Panc1 (cell line): ENCODE data around the gene PRKAG2. TPM values are rescaled to one million over a fixed set of nuclear protein-coding genes. Genes with fewer than 3 reads are reported as not detected.

Experiments
- ATAC-seq: fragments of 200-7000 bp; cut with Tn5 transposase; 2 replicates; pipeline ENCODE4 v1.9.1; 2020; ENCODE audit warnings: mild to moderate bottlenecking, moderate library complexity
- BruUV-seq: library from RNA; stranded (reverse); fragments of 400-500 nt; replicated peaks from 2 replicates; lab custom pipeline; 2021; lab: Mats Ljungman, UMichigan
- CTCF ChIA-PET: fragments of 300-600 bp; sonication (Branson Sonifier 250); formaldehyde crosslinking; loops from one replicate; lab custom pipeline; 2022; ENCODE audit warnings: antibody characterized with exemption; lab: Charles Lee
- POLR2A ChIA-PET: fragments of 300-600 bp; sonication (Branson Sonifier 250); formaldehyde crosslinking; loops from one replicate; lab custom pipeline; 2022; ENCODE audit warnings: antibody characterized with exemption; lab: Charles Lee
- DNase-seq: peaks from one replicate; pipeline ENCODE4 v3.0.0-alpha.2; 2010; ENCODE audit warnings: low read depth, low spot score
- H3K27ac ChIP-seq: 2 replicates; pipeline ENCODE4 v1.5.1; 2011; ENCODE audit warnings: mild to moderate bottlenecking, low read length, inconsistent platforms
- H3K27me3 ChIP-seq: fragments of 200-500 bp; sonication (Bioruptor generic); 2 replicates; pipeline ENCODE4 v1.6.0; 2014; ENCODE audit warnings: low read length, inconsistent platforms; ENCODE audit not compliant: control insufficient read depth, insufficient read depth
- H3K36me3 ChIP-seq: fragments of 200-500 bp; sonication (Bioruptor generic); 2 replicates; pipeline ENCODE4 v1.5.1; 2014; ENCODE audit warnings: inconsistent platforms, mild to moderate bottlenecking, low read length, moderate library complexity; ENCODE audit not compliant: control insufficient read depth, insufficient read depth
- H3K4me1 ChIP-seq: 2 replicates; pipeline ENCODE4 v1.5.1; 2011; ENCODE audit warnings: inconsistent platforms, mild to moderate bottlenecking, low read length, moderate library complexity; ENCODE audit not compliant: control insufficient read depth, insufficient read depth
- H3K4me3 ChIP-seq, 2 experiments: 2 replicates each; pipeline ENCODE4 v1.5.1; 2011 to 2012; ENCODE audit warnings: low read depth in 2 of 2, low read length in 2 of 2, mild to moderate bottlenecking in 2 of 2, inconsistent platforms in 1 of 2, moderate library complexity in 1 of 2
- H3K9me3 ChIP-seq: fragments of 200-500 bp; sonication (Bioruptor generic); 2 replicates; pipeline ENCODE4 v1.5.1; 2014; ENCODE audit warnings: low read depth, mild to moderate bottlenecking, inconsistent platforms, low read length, moderate library complexity; ENCODE audit not compliant: control insufficient read depth, insufficient read depth
- POLR2AphosphoS5 ChIP-seq: IDR thresholded peaks from 2 replicates; pipeline ENCODE4 v1.6.1; 2012; ENCODE audit warnings: mild to moderate bottlenecking, low read depth, low read length, moderate library complexity
- SIN3A ChIP-seq: IDR thresholded peaks from 2 replicates; pipeline ENCODE4 v1.6.1; 2012; ENCODE audit warnings: low read depth, mild to moderate bottlenecking, low read length, moderate library complexity, borderline replicate concordance; ENCODE audit not compliant: insufficient read depth
- TCF7L2 ChIP-seq: IDR thresholded peaks from 2 replicates; pipeline ENCODE4 v1.6.1; 2011; ENCODE audit warnings: mild to moderate bottlenecking, low read depth, low read length, inconsistent platforms
- in situ Hi-C: cut with HindIII; loops from 2 replicates; pipeline ENCODE4 v1.10.0; 2016; ENCODE audit warnings: low sequenced_read_pairs, low pct_unique_long_range_greater_than_20kb
- intact Hi-C: fragments of 100-400 bp; cut with micrococcal nuclease; formaldehyde crosslinking; loops from one replicate; pipeline ENCODE4 v1.10.0; 2022; ENCODE audit not compliant: unreplicated experiment
- total RNA-seq: library from RNA; stranded (reverse); gene quantifications from one replicate; pipeline ENCODE4 v1.2.1, GENCODE V29; 2021; ENCODE audit not compliant: unreplicated experiment
- TF ChIP-seq, protein P1 (sequence below), 2 experiments: IDR thresholded peaks; 2 replicates each; pipeline ENCODE4 v1.6.1; 2011 to 2012; ENCODE audit warnings: low read depth in 2 of 2, control low read depth in 1 of 2, low read length in 1 of 2, mild to moderate bottlenecking in 1 of 2, moderate library complexity in 1 of 2; ENCODE audit not compliant: insufficient read depth in 1 of 2
- TF ChIP-seq, protein P2 (sequence below): fragments of 450-650 bp; IDR thresholded peaks from 2 replicates; pipeline ENCODE4 v1.5.1; 2017; ENCODE audit warnings: mild to moderate bottlenecking

The PRKAG2 gene
- total RNA-seq, 1 experiment from 2014 or later: 71.6 TPM

DNA sequence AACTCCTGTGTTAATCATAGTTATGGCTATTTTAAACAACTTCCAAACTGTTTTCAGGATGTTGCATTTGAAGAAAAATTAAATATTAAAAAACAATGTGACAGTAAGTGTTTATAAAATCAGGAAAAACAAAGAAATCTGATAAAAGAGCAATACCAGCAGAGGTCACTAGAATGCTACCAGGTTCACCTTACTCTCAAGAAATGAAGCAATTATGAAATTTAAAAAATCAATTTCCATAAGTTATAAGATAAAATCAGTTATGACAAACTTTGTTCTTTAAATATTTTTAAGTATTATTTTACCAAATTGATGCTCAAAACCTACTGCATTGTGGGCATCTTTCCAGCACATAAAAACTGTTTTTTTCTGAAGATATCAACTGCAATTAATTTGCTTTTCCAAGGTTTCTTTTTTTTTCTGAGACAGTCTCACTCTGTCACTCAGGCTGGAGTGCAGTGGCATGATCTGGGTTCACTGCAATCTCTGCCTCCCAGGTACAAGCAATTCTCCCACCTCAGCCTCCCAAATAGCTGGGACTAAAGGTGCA lies 306.5 kb downstream of the PRKAG2 start:
- POLR2A ChIA-PET: interaction anchor here (0.6 kb wide), 1 partner anchor 159 kb away, joined by 3 read pairs; no protein-coding TSS in a partner anchor
- BruUV-seq: no TSS peak
- in situ Hi-C loops (no loop called here), intact Hi-C loops (loop anchor here (5.0 kb wide), 2 partner anchors 57 to 187 kb away; no protein-coding TSS in a partner anchor)
- Histone ChIP-seq H3K4me1 (no peaks in the 10 kb centered on the region; the same call in 1 of the 2 replicates), H3K9me3 (no peaks in the 10 kb centered on the region), H3K36me3 (peaks cover 13% of the 10 kb centered on the region; the same call in 1 of the 2 replicates), H3K4me3 (no peak overlapping the region), H3K27ac (no peak overlapping the region), H3K27me3 (no peaks in the 10 kb centered on the region)
- no peak for DNase-seq
- no peak for TF ChIP-seq POLR2AphosphoS5
- TF ChIP-seq SIN3A: no peak
- TF ChIP-seq, protein P1, sequence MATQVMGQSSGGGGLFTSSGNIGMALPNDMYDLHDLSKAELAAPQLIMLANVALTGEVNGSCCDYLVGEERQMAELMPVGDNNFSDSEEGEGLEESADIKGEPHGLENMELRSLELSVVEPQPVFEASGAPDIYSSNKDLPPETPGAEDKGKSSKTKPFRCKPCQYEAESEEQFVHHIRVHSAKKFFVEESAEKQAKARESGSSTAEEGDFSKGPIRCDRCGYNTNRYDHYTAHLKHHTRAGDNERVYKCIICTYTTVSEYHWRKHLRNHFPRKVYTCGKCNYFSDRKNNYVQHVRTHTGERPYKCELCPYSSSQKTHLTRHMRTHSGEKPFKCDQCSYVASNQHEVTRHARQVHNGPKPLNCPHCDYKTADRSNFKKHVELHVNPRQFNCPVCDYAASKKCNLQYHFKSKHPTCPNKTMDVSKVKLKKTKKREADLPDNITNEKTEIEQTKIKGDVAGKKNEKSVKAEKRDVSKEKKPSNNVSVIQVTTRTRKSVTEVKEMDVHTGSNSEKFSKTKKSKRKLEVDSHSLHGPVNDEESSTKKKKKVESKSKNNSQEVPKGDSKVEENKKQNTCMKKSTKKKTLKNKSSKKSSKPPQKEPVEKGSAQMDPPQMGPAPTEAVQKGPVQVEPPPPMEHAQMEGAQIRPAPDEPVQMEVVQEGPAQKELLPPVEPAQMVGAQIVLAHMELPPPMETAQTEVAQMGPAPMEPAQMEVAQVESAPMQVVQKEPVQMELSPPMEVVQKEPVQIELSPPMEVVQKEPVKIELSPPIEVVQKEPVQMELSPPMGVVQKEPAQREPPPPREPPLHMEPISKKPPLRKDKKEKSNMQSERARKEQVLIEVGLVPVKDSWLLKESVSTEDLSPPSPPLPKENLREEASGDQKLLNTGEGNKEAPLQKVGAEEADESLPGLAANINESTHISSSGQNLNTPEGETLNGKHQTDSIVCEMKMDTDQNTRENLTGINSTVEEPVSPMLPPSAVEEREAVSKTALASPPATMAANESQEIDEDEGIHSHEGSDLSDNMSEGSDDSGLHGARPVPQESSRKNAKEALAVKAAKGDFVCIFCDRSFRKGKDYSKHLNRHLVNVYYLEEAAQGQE (IDR thresholded peaks at IDR 0.05; ENCODE audit: insufficient read depth in 1 of 2, low read depth in 2 of 2, low read length in 1 of 2): no peak
- no peak for TF ChIP-seq TCF7L2
- TF ChIP-seq, protein P2, sequence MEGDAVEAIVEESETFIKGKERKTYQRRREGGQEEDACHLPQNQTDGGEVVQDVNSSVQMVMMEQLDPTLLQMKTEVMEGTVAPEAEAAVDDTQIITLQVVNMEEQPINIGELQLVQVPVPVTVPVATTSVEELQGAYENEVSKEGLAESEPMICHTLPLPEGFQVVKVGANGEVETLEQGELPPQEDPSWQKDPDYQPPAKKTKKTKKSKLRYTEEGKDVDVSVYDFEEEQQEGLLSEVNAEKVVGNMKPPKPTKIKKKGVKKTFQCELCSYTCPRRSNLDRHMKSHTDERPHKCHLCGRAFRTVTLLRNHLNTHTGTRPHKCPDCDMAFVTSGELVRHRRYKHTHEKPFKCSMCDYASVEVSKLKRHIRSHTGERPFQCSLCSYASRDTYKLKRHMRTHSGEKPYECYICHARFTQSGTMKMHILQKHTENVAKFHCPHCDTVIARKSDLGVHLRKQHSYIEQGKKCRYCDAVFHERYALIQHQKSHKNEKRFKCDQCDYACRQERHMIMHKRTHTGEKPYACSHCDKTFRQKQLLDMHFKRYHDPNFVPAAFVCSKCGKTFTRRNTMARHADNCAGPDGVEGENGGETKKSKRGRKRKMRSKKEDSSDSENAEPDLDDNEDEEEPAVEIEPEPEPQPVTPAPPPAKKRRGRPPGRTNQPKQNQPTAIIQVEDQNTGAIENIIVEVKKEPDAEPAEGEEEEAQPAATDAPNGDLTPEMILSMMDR: peak; percentile 51; the same call in 1 of the 2 replicates
- CTCF ChIA-PET: no interaction called here
- no peak for ATAC-seq

- ChIA-PET POLR2A (no interaction called here), CTCF (no interaction called here)
- H3K27ac ChIP-seq: peak overlapping the region; percentile 3; the same call in 1 of the 2 replicates
- no TSS peak for BruUV-seq
- ATAC-seq (no peak), DNase-seq (no peak)
- no peak for TF ChIP-seq TCF7L2
- no peak for TF ChIP-seq SIN3A
- TF ChIP-seq, protein P1 (IDR thresholded peaks at IDR 0.05; ENCODE audit: insufficient read depth in 1 of 2, low read depth in 2 of 2, low read length in 1 of 2): no peak
- no peak for TF ChIP-seq POLR2AphosphoS5
- TF ChIP-seq, protein P2: no peak
- in situ Hi-C loops (no loop called here), intact Hi-C loops (no loop called here)
- no peak overlapping the region for H3K4me3 ChIP-seq
- H3K9me3 ChIP-seq: no peaks in the 10 kb centered on the region
- H3K27me3 ChIP-seq: no peaks in the 10 kb centered on the region
- no peaks in the 10 kb centered on the region; the same call in 1 of the 2 replicates for H3K4me1 ChIP-seq
- peaks cover 18% of the 10 kb centered on the region for H3K36me3 ChIP-seq
These were observed 307.7 kb downstream of the PRKAG2 start for GRCh38 chr7:151568956-151569940.
